ENCODE results near the gene PRDM12.

DNA sequence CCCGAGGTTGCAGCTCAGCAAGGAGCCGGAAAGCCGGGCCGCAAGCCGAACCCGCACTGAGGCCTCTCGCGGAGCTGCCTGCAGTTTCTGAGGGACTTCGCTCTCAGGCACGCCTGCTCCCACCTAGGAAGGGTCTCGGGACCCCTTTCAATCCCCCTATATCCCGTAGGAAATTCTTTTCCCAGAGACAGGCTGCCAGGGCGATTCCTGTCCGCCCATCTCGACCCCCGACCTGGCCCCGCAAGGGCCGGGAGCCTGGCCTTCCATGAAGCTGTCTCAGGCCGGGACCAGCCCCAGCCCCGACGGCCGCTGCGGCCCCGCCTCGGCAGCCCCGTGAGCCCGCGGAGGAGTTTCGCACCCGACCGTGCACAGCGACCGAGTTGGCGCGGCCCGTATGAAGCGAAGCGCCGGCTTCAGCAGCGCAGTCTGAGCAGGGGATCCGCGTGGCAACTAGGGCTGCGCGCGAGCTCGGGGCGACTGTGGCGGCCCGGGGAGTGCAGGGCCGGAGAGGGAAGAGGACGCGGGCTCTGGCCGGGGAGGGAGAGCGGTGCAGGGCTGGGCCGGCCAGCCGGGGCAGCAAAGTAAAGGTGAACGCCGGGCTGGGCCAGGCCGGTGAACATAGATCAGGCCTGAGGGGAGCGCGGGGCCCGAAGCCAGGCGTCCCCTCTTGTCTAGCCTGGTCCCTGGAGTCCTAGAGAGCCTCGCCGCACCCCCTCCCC lies 977 bp upstream of the PRDM12 start:
- TF ChIP-seq CTCF (conservative IDR thresholded peaks at IDR 0.05 in 1 of 2, IDR thresholded peaks at IDR 0.05 in 1 of 2; ENCODE audit: low read depth in 1 of 2, low read length in 2 of 2) (no peak), EZH2 (IDR thresholded peaks at IDR 0.05; ENCODE audit: low read length, missing control alignments) (peak; percentile 95)
